ENCODE results near the gene ASTN2. TPM values are rescaled to one million over a fixed set of nuclear protein-coding genes. Genes with fewer than 3 reads are reported as not detected.

Gene ASTN2
- total RNA-seq, 1 donor from 2014 or later: 13.6 TPM

DNA sequence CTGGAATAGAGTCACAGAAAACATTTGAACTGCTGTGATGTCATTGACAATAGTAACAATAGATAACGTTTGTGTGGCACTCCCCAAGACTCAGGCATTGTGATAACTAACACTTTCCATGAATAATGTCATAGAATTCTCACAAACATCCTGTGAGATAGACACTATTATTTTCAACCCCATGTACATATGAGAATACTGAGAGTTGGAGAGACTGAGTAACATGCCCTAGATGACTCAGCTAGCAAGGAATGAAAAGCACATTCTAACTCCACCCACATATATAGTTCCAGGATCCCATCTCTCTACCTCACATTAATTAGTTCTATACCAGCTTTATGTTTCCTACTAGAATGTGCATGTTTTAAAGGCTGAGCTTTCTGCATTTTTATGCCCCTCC, 71.4 kb downstream of the ASTN2 start:
- Mint-ChIP-seq H3K4me3 (ENCODE audit: unreplicated experiment) (no peak overlapping the region), H3K9me3 (ENCODE audit: unreplicated experiment) (peaks cover 5% of the 10 kb centered on the region), H3K27me3 (ENCODE audit: low read depth, unreplicated experiment) (no peaks in the 10 kb centered on the region), H3K36me3 (ENCODE audit: low read depth, unreplicated experiment) (no peaks in the 10 kb centered on the region), H3K4me1 (ENCODE audit: low read depth, unreplicated experiment) (peaks cover 25% of the 10 kb centered on the region), H3K27ac (ENCODE audit: unreplicated experiment) (peak overlapping the region; percentile 17)
- Histone ChIP-seq H3K9ac (ENCODE audit: low read length) (no peak overlapping the region), H4K20me1 (ENCODE audit: insufficient read depth, low read length) (no peaks in the 10 kb centered on the region), H3K4me1 (ENCODE audit: insufficient read depth, low read length) (peaks cover 3% of the 10 kb centered on the region), H3K36me3 (ENCODE audit: insufficient read depth, low read length) (no peaks in the 10 kb centered on the region), H3K4me2 (ENCODE audit: low read length) (no peak overlapping the region), H3K79me2 (ENCODE audit: insufficient read depth, low read length) (no peaks in the 10 kb centered on the region), H3K4me3 (ENCODE audit: insufficient read depth, low read depth, low read length) (no peak overlapping the region), H3K27me3 (ENCODE audit: insufficient read depth, low read length) (no peaks in the 10 kb centered on the region), H3K27ac (ENCODE audit: low read depth, low read length) (no peak overlapping the region), H3K9me3 (ENCODE audit: insufficient read depth, low read depth, low read length) (no peaks in the 10 kb centered on the region), H2AFZ (ENCODE audit: low read depth, low read length) (no peak overlapping the region)
- TF ChIP-seq, protein P1, sequence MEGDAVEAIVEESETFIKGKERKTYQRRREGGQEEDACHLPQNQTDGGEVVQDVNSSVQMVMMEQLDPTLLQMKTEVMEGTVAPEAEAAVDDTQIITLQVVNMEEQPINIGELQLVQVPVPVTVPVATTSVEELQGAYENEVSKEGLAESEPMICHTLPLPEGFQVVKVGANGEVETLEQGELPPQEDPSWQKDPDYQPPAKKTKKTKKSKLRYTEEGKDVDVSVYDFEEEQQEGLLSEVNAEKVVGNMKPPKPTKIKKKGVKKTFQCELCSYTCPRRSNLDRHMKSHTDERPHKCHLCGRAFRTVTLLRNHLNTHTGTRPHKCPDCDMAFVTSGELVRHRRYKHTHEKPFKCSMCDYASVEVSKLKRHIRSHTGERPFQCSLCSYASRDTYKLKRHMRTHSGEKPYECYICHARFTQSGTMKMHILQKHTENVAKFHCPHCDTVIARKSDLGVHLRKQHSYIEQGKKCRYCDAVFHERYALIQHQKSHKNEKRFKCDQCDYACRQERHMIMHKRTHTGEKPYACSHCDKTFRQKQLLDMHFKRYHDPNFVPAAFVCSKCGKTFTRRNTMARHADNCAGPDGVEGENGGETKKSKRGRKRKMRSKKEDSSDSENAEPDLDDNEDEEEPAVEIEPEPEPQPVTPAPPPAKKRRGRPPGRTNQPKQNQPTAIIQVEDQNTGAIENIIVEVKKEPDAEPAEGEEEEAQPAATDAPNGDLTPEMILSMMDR (IDR thresholded peaks at IDR 0.05; ENCODE audit: insufficient read depth, low read depth, low read length): no peak
- TF ChIP-seq EZH2 (IDR thresholded peaks at IDR 0.05; ENCODE audit: insufficient read depth, low read length): no peak
- no peak for FAIRE-seq
- DNase-seq (ENCODE audit: low read depth): peak; percentile 20

DNA sequence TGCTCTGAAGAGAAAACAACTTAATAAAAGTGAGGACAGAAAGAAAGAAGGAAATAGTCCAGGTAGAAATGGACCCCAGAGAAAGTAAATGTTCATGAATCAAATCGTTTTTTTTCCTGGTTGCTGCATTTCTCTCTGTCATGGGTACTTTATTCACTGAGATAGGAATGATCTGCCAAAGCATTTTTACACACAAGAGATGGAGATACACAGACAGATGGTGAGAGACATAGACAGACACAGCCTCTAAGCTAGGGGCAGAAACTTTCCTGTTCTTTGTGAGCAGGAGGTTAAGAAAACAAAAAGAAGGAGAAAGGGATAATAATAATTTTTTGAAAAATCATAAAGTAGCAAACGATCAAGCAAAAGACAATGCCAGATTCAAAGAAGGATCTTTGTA, 73.7 kb downstream of the ASTN2 start:
- no peak overlapping the region for H3K27ac Mint-ChIP-seq (ENCODE audit: unreplicated experiment)

DNA sequence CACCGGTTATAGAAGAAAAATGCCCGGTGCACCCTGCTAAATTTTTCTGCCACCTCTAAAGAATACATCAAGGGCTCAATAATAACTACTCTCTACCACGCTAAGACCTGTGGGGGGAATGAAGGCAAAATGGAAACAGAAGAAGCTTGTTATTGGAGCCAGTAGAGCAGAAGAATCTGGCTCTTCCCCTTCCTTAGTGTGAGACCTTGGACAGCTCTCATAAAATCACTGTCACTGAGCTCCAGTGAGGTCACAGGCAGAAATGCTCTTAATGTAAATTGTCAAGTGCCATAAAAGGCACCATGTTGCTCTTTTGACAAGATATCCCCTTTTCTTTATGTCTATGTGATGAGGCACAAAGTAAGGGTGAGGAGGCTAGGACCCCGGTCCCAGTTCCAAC, 74.4 kb downstream of the ASTN2 start:
- H3K9ac ChIP-seq (ENCODE audit: low read length): no peak overlapping the region
- H3K4me2 ChIP-seq (ENCODE audit: low read length): no peak overlapping the region
- FAIRE-seq (no peak), DNase-seq (ENCODE audit: low read depth) (no peak)
- no peaks in the 10 kb centered on the region for H3K79me2 ChIP-seq (ENCODE audit: insufficient read depth, low read length)
- TF ChIP-seq EZH2 (IDR thresholded peaks at IDR 0.05; ENCODE audit: insufficient read depth, low read length): no peak
- TF ChIP-seq, protein P1 (IDR thresholded peaks at IDR 0.05; ENCODE audit: insufficient read depth, low read depth, low read length): no peak
- Mint-ChIP-seq H3K27ac (ENCODE audit: unreplicated experiment) (no peak overlapping the region), H3K36me3 (ENCODE audit: low read depth, unreplicated experiment) (no peaks in the 10 kb centered on the region), H3K9me3 (ENCODE audit: unreplicated experiment) (peaks cover 5% of the 10 kb centered on the region), H3K4me3 (ENCODE audit: unreplicated experiment) (no peak overlapping the region), H3K27me3 (ENCODE audit: low read depth, unreplicated experiment) (no peaks in the 10 kb centered on the region), H3K4me1 (ENCODE audit: low read depth, unreplicated experiment) (peaks cover 23% of the 10 kb centered on the region)
- H3K4me1 ChIP-seq (ENCODE audit: insufficient read depth, low read length): peaks cover 3% of the 10 kb centered on the region
- no peak overlapping the region for H3K27ac ChIP-seq (ENCODE audit: low read depth, low read length)
- H3K27me3 ChIP-seq (ENCODE audit: insufficient read depth, low read length): no peaks in the 10 kb centered on the region
- H3K4me3 ChIP-seq (ENCODE audit: insufficient read depth, low read depth, low read length): no peak overlapping the region
- no peaks in the 10 kb centered on the region for H3K9me3 ChIP-seq (ENCODE audit: insufficient read depth, low read depth, low read length)
- no peaks in the 10 kb centered on the region for H3K36me3 ChIP-seq (ENCODE audit: insufficient read depth, low read length)
- no peaks in the 10 kb centered on the region for H4K20me1 ChIP-seq (ENCODE audit: insufficient read depth, low read length)
- no peak overlapping the region for H2AFZ ChIP-seq (ENCODE audit: low read depth, low read length)

More for the DNA sequence above, 73.7 kb downstream of the ASTN2 start:
- no peaks in the 10 kb centered on the region for H3K9me3 ChIP-seq (ENCODE audit: insufficient read depth, low read depth, low read length)
- no peak overlapping the region for H3K4me2 ChIP-seq (ENCODE audit: low read length)
- H3K4me1 Mint-ChIP-seq (ENCODE audit: low read depth, unreplicated experiment): peaks cover 25% of the 10 kb centered on the region
- H3K36me3 Mint-ChIP-seq (ENCODE audit: low read depth, unreplicated experiment): no peaks in the 10 kb centered on the region
- H3K36me3 ChIP-seq (ENCODE audit: insufficient read depth, low read length): no peaks in the 10 kb centered on the region
- H3K9ac ChIP-seq (ENCODE audit: low read length): no peak overlapping the region
- DNase-seq (ENCODE audit: low read depth): no peak
- FAIRE-seq: no peak
- TF ChIP-seq, protein P1 (IDR thresholded peaks at IDR 0.05; ENCODE audit: insufficient read depth, low read depth, low read length): no peak
- no peak for TF ChIP-seq EZH2 (IDR thresholded peaks at IDR 0.05; ENCODE audit: insufficient read depth, low read length)
- H3K4me1 ChIP-seq (ENCODE audit: insufficient read depth, low read length): peaks cover 3% of the 10 kb centered on the region
- no peaks in the 10 kb centered on the region for H4K20me1 ChIP-seq (ENCODE audit: insufficient read depth, low read length)
- no peak overlapping the region for H2AFZ ChIP-seq (ENCODE audit: low read depth, low read length)
- H3K79me2 ChIP-seq (ENCODE audit: insufficient read depth, low read length): no peaks in the 10 kb centered on the region
- H3K27ac ChIP-seq (ENCODE audit: low read depth, low read length): no peak overlapping the region
- no peaks in the 10 kb centered on the region for H3K27me3 ChIP-seq (ENCODE audit: insufficient read depth, low read length)
- H3K4me3 ChIP-seq (ENCODE audit: insufficient read depth, low read depth, low read length): no peak overlapping the region
- no peaks in the 10 kb centered on the region for H3K27me3 Mint-ChIP-seq (ENCODE audit: low read depth, unreplicated experiment)
- no peak overlapping the region for H3K4me3 Mint-ChIP-seq (ENCODE audit: unreplicated experiment)
- H3K9me3 Mint-ChIP-seq (ENCODE audit: unreplicated experiment): peaks cover 5% of the 10 kb centered on the region
